Superior temporal gyrus (tissue), 1 donor: ENCODE data around the gene LRRC45.
"Not testable (repeated sequence)": the region's sequence is repeated elsewhere in the genome, so short reads cannot be mapped to it uniquely, and the experiment has no call there.

Source experiments
- DNase-seq: peaks from one replicate; pipeline ENCODE4 v3.0.0-alpha.2; 2016; ENCODE audit errors: extremely low spot score

LRRC45 gene

DNA sequence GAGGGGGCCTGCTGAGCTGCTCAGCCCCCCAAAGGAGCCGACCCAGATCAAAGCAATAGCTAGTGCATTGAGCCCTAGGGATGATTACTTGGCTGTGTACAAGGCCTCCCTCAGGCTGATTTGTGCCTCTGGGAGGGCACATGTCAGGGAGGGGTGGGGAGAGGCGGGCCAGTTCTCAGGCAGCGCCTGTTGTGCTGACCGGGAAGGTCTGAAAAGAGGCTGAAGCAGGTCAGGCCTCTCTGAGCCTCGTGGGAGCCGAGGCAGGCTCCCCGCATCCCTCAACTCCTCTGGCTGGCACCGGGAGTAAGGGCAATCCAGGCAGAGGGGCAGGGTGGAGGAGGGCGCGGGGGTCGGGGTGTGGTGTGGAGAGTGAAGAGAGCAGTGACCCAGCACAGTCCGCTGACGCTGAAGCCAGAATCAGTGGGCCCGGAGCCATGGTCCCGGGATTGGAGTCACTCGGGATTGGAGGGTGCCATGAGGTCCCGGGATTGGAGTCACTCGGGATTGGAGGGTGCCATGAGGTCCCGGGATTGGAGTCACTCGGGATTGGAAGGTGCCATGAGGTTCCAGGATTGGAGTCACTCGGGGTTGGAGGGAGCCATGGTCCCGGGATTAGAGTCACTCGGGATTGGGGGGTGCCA is 11.4 kb downstream of the LRRC45 start:
- DNase-seq, result no peak

DNA sequence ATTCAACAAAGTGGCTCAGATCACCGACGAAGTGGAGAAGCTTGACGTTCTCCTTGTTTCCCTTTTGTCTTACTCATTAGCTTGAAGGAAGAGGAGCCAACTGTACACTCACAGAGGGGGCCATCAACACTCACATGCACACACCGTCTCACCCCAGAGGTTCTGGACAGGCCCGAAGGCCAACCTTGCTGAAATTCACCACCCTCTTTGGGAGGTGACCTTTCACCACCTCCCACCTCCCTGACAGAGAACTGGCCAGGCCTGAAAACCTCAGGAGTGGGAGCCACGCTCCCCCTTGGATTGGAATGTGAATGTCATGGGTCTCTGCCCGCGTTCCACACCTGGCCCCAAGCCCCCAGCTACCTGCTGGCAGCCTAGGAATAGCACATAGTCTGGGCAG is 12.4 kb downstream of the LRRC45 start:
- DNase-seq, result no peak

GRCh38 chr17:82035956-82036633 is 13.0 kb downstream of the LRRC45 start:
- no peak for DNase-seq

GRCh38 chr17:82036634-82037091 is 13.6 kb downstream of the LRRC45 start:
- no peak for DNase-seq

- peak; percentile 95 for DNase-seq
Measured at GRCh38 chr17:82037092-82037888, 14.2 kb downstream of the LRRC45 start, which contains the start of gene DCXR. TSS of gene DCXR (minus strand) at chr17:82037697. CDS start at chr17:82037682, 15 bp downstream.

DNA sequence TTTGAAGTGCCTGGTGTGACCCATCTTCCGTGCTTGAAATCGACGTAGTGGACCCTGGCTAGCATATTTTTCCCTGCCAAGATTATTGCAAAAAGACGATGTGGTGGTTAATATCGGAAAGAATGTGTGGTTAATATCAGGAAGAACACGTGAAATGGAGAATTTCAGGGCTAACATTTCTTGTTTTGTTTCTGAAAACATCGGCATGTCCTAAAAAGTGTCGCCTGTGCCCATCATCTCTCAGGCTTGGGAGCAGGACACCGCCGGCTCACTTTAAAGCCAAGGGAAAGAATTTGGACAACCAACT is 14.7 kb downstream of the LRRC45 start:
- DNase-seq, result no peak

GRCh38 chr17:82038796-82039409 is 15.8 kb downstream of the LRRC45 start:
- DNase-seq, result not testable (repeated sequence)

- no peak for DNase-seq
Measured at GRCh38 chr17:82039695-82040299, 16.7 kb downstream of the LRRC45 start.

DNA sequence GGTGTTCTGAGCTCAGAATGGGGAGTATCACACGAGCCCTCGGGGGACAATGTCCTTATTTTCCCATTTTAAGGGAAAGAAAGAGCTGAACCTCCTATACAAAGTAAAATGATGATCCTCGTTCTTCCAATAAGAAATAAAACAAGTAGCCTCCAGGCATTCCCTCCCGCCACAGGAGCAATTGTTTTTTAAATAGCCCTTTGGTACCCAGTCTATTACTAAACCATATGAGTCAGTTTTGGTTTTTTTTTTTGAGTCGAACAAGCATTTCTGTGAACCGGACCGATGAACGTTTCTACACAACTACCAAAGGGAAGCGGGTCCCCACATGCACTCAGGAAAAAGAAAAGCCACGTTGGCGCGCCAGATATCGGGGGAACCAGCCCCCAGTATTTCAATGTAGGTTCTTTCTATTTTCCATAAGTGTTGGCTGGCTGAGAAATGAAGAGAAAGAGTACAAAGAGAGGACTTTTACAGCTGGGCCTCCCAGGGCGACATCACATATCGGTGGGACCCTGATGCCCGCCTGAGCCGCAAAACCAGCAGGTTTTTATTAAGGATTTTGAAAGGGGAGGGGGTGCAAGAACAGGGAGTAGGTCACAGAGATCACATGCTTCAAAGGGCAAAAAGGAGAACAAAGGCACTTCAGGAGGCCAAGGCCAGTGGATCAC is 18.2 kb downstream of the LRRC45 start:
- DNase-seq, result no peak

- no peak for DNase-seq
Measured at GRCh38 chr17:82042649-82043048, 19.5 kb downstream of the LRRC45 start.

- DNase-seq, result no peak
Measured at GRCh38 chr17:82043507-82043906, 20.4 kb downstream of the LRRC45 start.

- DNase-seq, result no peak
Measured at GRCh38 chr17:82045936-82046484, 22.9 kb downstream of the LRRC45 start.

DNA sequence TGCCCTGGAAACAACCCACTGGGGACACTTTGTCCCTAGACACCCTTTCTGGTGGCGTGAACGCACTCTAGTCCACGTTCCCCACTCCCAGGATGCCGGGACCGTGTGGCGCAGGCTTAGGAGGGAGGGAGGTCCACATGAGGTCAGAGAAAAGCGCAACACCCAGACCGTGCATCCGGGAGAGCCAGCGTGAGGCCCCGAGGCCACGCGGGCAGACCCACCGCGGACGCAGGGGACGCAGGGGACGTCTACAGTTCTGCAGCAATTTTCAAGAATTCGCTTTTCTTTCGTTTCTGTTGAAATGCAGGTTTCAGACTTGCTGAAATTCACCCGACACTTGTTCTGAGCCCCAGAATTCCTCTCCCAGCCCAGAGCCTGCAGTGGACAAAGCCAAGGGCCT is 23.8 kb downstream of the LRRC45 start:
- DNase-seq, result no peak

DNA sequence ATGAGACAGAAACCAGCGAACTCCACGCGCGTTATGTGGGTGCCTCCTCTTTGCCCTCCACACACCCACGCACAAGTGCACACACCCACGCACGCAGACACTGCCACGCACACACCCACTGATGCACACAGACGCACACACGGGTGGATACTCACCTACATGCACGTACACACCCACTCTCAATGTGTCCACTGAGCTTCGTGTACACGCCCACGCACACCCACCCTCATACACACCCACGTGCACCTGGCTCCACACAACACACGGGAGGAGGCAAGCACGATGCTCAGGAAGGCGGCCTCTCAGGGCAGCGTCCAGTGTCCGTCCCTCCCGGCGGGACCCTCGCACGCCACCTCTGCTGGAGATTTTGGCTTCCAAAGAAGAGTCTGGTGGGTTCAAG is 24.3 kb downstream of the LRRC45 start:
- DNase-seq, result no peak

DNA sequence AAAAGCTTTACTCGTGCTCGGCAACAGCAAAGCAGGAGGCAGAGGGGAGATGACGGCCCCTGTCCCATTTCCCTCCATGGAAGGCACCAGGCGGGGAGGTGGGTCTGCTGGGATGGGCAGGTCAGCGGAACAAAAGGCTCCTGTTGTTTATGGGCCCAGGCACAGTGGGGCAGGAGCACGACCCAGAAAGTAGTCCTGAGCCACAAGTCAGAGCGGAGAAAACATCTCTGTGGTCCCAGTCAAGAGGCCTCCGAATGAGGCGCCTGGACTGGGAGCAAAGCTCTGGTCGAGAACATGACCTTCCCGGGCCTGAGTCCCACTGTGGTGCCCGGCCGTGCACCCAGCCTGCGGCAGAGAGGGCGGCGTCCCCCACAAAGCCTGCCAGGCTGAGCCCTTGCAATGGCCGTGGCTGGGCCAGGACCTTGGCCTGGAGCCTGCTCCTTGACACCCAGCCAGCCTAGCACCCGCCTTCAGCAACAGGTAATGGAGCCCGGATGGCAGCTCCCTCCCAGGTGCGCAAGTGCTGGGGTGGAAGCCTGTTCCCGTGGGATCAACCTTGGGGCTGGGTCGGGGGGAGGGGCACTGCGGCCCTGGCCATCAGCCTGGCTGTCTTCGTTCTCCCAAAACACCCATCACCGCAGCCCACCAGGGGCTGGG is 24.9 kb downstream of the LRRC45 start:
- no peak for DNase-seq

DNA sequence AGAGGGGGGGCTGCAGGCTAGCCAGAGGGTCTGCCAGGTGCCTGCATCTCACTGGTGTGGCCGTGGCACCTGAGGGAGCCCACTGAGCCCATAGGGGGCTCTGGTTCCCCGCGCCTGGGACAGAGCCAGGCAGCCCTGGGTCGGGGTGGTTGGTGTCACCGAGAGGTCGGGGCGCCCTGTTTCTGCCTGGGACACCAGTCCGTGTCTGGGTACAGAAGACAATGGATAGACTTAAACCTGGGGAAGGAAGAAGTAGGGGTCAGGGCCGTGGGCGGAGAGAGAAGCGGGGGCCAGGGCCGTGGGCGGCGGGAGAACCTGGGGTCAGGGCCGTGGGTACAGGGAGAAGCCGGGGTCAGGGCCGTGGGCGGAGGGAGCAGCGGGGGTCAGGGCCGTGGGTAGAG is 25.5 kb downstream of the LRRC45 start:
- no peak for DNase-seq

DNA sequence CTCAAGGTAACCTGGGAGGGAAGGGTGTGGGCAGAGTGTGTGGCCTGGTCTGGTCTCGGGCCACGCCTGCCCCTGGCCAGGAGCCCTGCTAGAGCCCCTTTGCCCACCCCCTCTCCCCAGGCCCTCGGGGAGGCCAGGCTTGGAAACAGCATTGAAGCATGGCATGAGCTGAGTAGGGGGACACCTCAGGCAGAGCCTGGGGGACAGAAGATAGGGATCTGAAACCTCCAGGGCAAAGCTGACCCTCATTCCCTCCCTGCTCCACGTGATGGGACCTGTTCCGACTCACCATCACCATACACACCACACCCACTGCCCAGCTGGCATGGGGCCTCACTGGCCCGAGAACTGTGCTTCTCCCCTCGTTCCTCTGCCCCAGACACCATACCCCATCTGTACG is 26.0 kb downstream of the LRRC45 start:
- no peak for DNase-seq

DNA sequence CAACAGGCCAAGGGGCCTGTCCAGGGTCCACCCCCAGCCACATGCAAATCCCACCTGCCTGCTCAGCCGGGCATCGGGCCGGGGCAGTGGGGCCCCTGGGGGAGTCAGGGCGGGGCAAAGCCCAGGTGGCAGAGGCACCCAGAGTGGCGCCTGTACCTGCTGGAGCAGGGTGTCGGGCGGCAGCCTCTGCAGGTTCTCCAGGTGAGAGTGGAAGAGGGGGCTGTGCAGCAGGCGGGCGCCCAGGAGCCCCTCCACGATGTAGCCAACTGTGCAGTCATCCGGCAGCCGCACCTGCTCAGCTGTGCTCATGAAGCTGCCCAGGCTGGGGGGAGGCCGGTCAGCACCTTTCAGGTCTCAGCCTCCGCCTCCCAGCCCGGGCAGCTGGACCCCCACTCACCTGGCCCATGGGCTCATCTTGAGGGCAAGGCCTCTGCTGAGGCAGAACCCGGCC is 26.4 kb downstream of the LRRC45 start:
- DNase-seq, result no peak

DNA sequence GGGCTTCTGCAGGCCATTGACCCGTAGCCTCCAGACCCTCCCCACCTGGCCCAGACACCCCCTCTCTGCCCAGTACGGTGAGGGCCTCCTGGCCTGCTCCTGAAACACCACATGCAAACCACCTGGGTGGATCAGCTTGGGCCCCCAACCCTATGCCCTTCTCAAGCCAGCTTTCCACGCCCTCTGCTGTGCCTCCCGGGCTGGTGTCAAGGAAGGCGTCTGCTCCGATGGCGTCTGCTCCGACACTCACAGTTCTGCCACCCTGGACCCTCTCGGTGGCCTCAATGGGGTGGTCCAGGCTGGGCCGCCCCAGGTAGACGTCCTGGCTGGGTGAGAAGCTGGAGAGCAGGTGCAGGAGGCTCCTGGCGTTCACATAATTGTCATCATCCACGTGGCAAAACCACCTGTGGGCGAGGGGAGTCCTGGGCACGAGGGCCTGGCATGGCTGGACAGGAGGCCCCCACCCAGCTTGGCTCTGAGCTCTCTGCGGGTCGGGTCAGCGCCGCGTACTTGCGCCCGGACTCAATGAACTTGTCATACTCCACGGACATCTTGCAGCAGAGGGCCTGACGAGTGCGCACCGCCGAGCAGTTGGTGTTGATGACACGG is 27.2 kb downstream of the LRRC45 start:
- DNase-seq, result no peak
